Parathyroid adenoma (tissue), 2 donors: ENCODE data around the gene NANP.
"Not testable (repeated sequence)": the region's sequence is repeated elsewhere in the genome, so short reads cannot be mapped to it uniquely, and the experiment has no call there.

Experiments used
- H2AFZ ChIP-seq: fragments of 300-600 bp; sonication (generic); one replicate; pipeline ENCODE4 v1.7.0; 2017; ENCODE audit warnings: antibody characterized with exemption, mild to moderate bottlenecking
- H3K27ac ChIP-seq: fragments of 300-600 bp; sonication (generic); one replicate; pipeline ENCODE4 v1.7.0; 2017
- H3K27me3 ChIP-seq: fragments of 300-600 bp; sonication (generic); one replicate; pipeline ENCODE4 v1.7.0; 2017; ENCODE audit warnings: low read length; ENCODE audit not compliant: control insufficient read depth, insufficient read depth
- H3K36me3 ChIP-seq: fragments of 300-600 bp; sonication (generic); one replicate; pipeline ENCODE4 v1.7.0; 2017; ENCODE audit warnings: low read length; ENCODE audit not compliant: control insufficient read depth, insufficient read depth
- H3K4me1 ChIP-seq: fragments of 300-600 bp; sonication (generic); one replicate; pipeline ENCODE4 v1.7.0; 2017; ENCODE audit warnings: control low read depth
- H3K4me2 ChIP-seq: fragments of 300-600 bp; sonication (generic); one replicate; pipeline ENCODE4 v1.7.0; 2017; ENCODE audit warnings: low read length
- H3K4me3 ChIP-seq: fragments of 300-600 bp; sonication (generic); one replicate; pipeline ENCODE4 v1.7.0; 2017; ENCODE audit warnings: low read depth, low read length
- H3K79me2 ChIP-seq: fragments of 300-600 bp; sonication (generic); one replicate; pipeline ENCODE4 v1.7.0; 2017; ENCODE audit warnings: control low read depth
- H3K9ac ChIP-seq: fragments of 300-600 bp; sonication (generic); one replicate; pipeline ENCODE4 v1.7.0; 2017; ENCODE audit warnings: mild to moderate bottlenecking
- H3K9me3 ChIP-seq: fragments of 300-600 bp; sonication (generic); one replicate; pipeline ENCODE4 v1.7.0; 2017; ENCODE audit warnings: low read length; ENCODE audit not compliant: control insufficient read depth
- CTCF ChIP-seq: fragments of 300-600 bp; sonication (generic); IDR thresholded peaks from one replicate; pipeline ENCODE4 v1.7.0; 2017; ENCODE audit warnings: antibody characterized with exemption, mild to moderate bottlenecking
- donor health status: primary hyperparathyroidism.

The NANP gene

GRCh38 chr20:25637247-25637646 lies 13.4 kb upstream of the NANP start:
- H3K9ac ChIP-seq = no peak overlapping the region
- no peaks in the 10 kb centered on the region for H3K27me3 ChIP-seq
- no peak overlapping the region for H2AFZ ChIP-seq
- no peak for TF ChIP-seq CTCF
- no peaks in the 10 kb centered on the region for H3K9me3 ChIP-seq
- no peak overlapping the region for H3K4me3 ChIP-seq
- H3K36me3 ChIP-seq = no peaks in the 10 kb centered on the region
- no peaks in the 10 kb centered on the region for H3K4me1 ChIP-seq
- H3K4me2 ChIP-seq = no peak overlapping the region
- no peak overlapping the region for H3K27ac ChIP-seq
- H3K79me2 ChIP-seq = no peaks in the 10 kb centered on the region

GRCh38 chr20:25632940-25633790 lies 9.4 kb upstream of the NANP start:
- no peaks in the 10 kb centered on the region for H3K27me3 ChIP-seq
- H3K9ac ChIP-seq = no peak overlapping the region
- no peaks in the 10 kb centered on the region for H3K79me2 ChIP-seq
- no peak for TF ChIP-seq CTCF
- H3K4me1 ChIP-seq = no peaks in the 10 kb centered on the region
- no peaks in the 10 kb centered on the region for H3K36me3 ChIP-seq
- H3K4me3 ChIP-seq = no peak overlapping the region
- H3K27ac ChIP-seq = no peak overlapping the region
- no peaks in the 10 kb centered on the region for H3K9me3 ChIP-seq
- no peak overlapping the region for H2AFZ ChIP-seq
- H3K4me2 ChIP-seq = no peak overlapping the region

GRCh38 chr20:25630615-25631014 lies 6.8 kb upstream of the NANP start:
- not testable (repeated sequence) for H3K79me2 ChIP-seq, H2AFZ ChIP-seq, H3K36me3 ChIP-seq, H3K4me3 ChIP-seq, H3K9ac ChIP-seq, H3K4me2 ChIP-seq, H3K27me3 ChIP-seq, H3K9me3 ChIP-seq, H3K27ac ChIP-seq, H3K4me1 ChIP-seq

- no peak for TF ChIP-seq CTCF
- Histone ChIP-seq H3K9me3 (no peaks in the 10 kb centered on the region), H3K4me1 (no peaks in the 10 kb centered on the region), H2AFZ (no peak overlapping the region), H3K27me3 (no peaks in the 10 kb centered on the region), H3K36me3 (no peaks in the 10 kb centered on the region), H3K79me2 (no peaks in the 10 kb centered on the region), H3K4me2 (no peak overlapping the region), H3K9ac (no peak overlapping the region), H3K27ac (no peak overlapping the region), H3K4me3 (no peak overlapping the region)
Measured at GRCh38 chr20:25629816-25630499, 6.1 kb upstream of the NANP start.

- Histone ChIP-seq H3K9me3 (no peaks in the 10 kb centered on the region), H3K79me2 (peaks cover 2% of the 10 kb centered on the region), H3K27me3 (no peaks in the 10 kb centered on the region), H3K4me1 (no peaks in the 10 kb centered on the region), H3K36me3 (no peaks in the 10 kb centered on the region), H3K9ac (no peak overlapping the region), H3K4me3 (no peak overlapping the region), H3K27ac (no peak overlapping the region), H3K4me2 (no peak overlapping the region), H2AFZ (no peak overlapping the region)
- TF ChIP-seq CTCF = no peak
Measured at GRCh38 chr20:25626779-25627178, 3.0 kb upstream of the NANP start.
